GM18951 (cell line): Measurements from ENCODE around the gene CSH1.
"Not testable (repeated sequence)": the region's sequence is repeated elsewhere in the genome, so short reads cannot be mapped to it uniquely, and the experiment has no call there.

ENCODE experiments used
- POLR2A ChIP-seq: IDR thresholded peaks from 4 replicates; pipeline ENCODE4 v1.6.1; 2011; ENCODE audit warnings: mild to moderate bottlenecking; ENCODE audit not compliant: insufficient read length, insufficient read depth; ENCODE audit errors: extremely low read depth
- in situ Hi-C: fragments of 300-500 bp; cut with MboI; formaldehyde crosslinking; loops from one replicate; pipeline ENCODE4 v1.12.0; 2022; ENCODE audit warnings: low sequenced_read_pairs, mixed read lengths, inconsistent platforms; ENCODE audit not compliant: unreplicated experiment

Gene CSH1

DNA sequence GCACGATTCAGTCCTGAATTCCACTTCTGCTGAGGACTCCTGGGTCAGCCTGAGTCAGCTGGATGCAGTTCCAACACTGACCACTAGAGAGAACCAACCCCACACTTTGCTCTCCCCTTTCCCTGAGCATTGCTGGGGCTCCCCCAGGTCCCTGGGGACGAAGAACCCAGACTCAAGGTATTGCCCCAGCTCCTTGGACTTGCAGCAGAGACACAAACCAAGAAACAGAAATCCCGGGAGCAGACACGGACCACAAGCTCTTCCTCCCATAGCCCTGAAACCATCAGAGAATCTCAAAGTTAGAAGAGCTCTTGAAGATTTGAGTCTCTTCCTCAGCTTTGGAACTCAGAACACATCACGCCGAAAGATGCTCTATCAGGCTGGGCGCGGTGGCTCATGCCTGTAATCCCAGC is 22.9 kb upstream of the CSH1 start:
- TF ChIP-seq POLR2A, result no peak
- in situ Hi-C loops, result loop anchor here (10.0 to 25.0 kb wide), 3 partner anchors 105 to 368 kb away; partner anchors contain the start of gene ICAM2

DNA sequence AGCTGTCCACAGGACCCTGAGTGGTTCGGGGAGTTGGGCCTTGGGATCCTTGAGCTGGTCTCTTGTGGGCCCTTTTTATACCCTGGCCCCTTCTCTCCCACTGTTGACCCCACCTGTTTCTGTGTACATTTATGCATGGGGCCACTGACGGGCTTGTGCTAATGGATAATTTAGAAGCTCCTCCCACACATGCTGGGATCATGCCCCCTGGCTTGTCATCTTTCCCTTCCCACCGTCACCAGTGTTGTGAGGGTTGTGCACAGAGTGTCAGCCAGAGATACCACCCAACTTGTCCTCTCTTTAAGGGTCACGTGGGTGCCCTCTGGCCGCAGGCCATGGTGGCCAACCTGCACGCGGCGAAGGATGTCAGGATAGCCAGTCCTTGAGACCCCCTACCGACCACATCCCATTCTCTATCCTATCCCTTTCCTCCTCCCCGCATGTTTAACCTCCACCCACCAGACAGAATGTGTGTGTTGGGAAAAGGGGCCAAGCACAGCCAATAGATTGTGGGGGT is 22.5 kb upstream of the CSH1 start, which contains the start of gene GH1:
Gene GH1, minus strand, starts transcription at position 51 of the 517 bp plus-strand sequence. CDS start 63 bp downstream, outside the sequence.
- in situ Hi-C loops, result loop anchor here (10.0 to 25.0 kb wide), 3 partner anchors 106 to 368 kb away; partner anchors contain the start of gene ICAM2

DNA sequence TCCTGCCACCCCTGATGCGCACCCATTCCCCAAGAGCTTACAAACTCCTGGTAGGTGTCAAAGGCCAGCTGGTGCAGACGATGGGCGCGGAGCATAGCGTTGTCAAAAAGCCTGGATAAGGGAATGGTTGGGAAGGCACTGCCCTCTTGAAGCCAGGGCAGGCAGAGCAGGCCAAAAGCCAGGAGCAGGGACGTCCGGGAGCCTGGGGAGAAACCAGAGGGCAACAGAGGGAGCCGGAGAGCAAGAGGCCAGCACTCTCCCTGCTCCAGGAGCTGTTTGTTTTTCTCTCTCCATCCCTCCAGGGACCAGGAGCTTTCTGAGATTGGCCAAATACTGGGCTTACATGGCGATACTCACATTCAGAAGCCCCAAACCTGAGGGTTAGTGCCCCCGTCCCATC is 21.9 kb upstream of the CSH1 start:
- no peak for TF ChIP-seq POLR2A
- in situ Hi-C loops, result loop anchor here (10.0 to 25.0 kb wide), 3 partner anchors 106 to 369 kb away; partner anchors contain the start of gene ICAM2

DNA sequence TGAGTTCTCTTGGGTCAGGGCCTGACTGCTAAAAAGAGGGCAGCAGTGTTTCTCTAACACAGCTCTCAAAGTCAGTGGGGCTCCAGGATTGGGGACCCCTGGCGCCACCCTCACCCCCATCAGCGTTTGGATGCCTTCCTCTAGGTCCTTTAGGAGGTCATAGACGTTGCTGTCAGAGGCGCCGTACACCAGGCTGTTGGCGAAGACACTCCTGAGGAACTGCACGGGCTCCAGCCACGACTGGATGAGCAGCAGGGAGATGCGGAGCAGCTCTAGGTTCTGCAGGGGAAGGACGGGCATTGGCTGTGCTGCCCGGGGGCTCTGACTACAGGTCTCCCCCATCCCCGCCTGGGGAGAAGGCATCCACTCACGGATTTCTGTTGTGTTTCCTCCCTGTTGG is 21.3 kb upstream of the CSH1 start:
- no peak for TF ChIP-seq POLR2A
- in situ Hi-C loops, result loop anchor here (10.0 to 25.0 kb wide), 3 partner anchors 107 to 370 kb away; partner anchors contain the start of gene ICAM2

DNA sequence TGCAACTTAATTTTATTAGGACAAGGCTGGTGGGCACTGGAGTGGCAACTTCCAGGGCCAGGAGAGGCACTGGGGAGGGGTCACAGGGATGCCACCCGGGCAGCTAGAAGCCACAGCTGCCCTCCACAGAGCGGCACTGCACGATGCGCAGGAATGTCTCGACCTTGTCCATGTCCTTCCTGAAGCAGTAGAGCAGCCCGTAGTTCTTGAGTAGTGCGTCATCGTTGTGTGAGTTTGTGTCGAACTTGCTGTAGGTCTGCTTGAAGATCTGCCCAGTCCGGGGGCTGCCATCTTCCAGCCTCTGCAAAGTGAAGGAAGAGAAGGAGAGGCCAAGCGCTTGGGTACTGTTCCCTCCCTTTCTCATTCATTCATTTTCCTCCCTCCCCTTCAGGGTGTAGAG is 20.8 kb upstream of the CSH1 start:
- in situ Hi-C loops, result loop anchor here (10.0 to 25.0 kb wide), 3 partner anchors 108 to 370 kb away; partner anchors contain the start of gene ICAM2

DNA sequence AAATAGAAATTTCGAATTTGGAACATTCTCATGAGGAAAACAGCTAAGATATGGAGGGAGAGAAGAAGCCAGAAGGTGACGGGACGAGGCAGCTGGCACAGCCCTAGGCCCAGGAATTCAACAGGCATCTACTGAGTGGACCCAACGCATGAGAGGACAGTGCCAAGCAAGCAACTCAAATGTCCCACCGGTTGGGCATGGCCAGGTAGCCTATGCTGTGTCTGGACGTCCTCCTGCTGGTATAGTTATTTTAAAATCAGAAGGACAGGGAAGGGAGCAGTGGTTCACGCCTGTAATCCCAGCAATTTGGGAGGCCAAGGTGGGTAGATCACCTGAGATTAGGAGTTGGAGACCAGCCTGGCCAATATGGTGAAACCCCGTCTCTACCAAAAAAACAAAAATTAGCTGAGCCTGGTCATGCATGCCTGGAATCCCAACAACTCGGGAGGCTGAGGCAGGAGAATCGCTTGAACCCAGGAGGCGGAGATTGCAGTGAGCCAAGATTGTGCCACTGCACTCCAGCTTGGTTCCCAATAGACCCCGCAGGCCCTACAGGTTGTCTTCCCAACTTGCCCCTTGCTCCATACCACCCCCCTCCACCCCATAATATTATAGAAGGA is 20.3 kb upstream of the CSH1 start:
- in situ Hi-C loops, result loop anchor here (10.0 to 25.0 kb wide), 3 partner anchors 108 to 371 kb away; partner anchors contain the start of gene ICAM2

DNA sequence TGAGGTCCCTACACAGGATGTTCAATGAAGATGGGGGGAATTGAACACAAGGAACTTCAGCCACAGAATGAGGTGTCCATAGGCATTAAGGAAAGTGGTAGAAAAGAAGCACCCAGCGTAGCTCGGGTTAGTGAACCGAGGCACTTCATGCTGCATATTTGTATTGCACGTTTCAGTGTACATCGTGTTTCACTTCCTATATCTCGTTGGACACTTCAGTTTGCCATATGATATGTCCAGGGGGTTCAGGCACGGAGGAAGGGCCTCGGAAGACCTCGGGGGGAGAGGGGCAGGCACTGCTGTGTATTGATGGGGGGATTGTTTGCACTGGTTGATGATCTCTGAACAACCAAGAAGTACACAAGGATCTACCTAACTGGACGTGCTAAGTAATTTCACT is 19.4 kb upstream of the CSH1 start:
- in situ Hi-C loops, result loop anchor here (10.0 to 25.0 kb wide), 3 partner anchors 109 to 372 kb away; partner anchors contain the start of gene ICAM2

More for the DNA sequence above, 20.3 kb upstream of the CSH1 start:
- TF ChIP-seq POLR2A, result no peak

DNA sequence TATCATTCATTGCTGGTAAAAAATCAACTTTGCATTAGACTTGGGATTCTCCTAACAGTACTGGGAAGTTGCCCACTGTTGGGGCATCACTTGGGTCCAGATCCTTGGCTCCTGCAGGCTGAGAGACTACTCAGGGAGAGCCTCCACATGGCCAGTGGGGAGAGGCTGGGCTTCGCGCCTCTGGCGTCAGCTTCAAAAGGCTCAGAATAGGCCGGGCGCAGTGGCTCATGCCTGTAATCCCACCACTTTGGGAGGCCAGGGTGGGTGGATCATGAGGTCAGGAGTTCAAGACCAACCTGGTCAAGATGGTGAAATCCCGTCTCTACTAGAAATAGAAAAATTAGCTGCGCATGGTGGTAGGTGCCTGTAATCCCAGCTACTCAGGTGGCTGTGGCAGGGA is 18.1 kb upstream of the CSH1 start:
- TF ChIP-seq POLR2A, result no peak
- in situ Hi-C loops, result loop anchor here (10.0 to 25.0 kb wide), 3 partner anchors 110 to 373 kb away; partner anchors contain the start of gene ICAM2

DNA sequence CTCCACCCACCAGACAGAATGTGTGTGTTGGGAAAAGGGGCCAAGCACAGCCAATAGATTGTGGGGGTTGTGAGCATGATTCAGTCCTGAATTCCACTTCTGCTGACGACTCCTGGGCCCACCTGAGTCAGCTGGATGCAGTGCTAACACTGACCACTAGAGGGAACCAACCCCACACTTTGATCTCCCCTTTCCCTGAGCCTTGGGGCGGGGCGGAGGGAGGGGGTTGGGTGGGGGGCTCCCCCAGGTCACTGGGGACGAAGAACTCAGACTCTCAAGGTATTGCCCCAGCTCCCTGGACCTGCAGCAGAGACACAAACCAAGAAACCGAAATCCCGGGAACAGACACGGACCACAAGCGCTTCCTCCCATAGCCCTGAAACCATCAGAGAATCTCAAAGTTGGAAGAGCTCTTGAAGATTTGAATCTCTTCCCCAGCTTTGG is 15.3 kb upstream of the CSH1 start:
- TF ChIP-seq POLR2A, result no peak
- in situ Hi-C loops, result loop anchor here (10.0 to 25.0 kb wide), 3 partner anchors 113 to 376 kb away; partner anchors contain the start of gene ICAM2

DNA sequence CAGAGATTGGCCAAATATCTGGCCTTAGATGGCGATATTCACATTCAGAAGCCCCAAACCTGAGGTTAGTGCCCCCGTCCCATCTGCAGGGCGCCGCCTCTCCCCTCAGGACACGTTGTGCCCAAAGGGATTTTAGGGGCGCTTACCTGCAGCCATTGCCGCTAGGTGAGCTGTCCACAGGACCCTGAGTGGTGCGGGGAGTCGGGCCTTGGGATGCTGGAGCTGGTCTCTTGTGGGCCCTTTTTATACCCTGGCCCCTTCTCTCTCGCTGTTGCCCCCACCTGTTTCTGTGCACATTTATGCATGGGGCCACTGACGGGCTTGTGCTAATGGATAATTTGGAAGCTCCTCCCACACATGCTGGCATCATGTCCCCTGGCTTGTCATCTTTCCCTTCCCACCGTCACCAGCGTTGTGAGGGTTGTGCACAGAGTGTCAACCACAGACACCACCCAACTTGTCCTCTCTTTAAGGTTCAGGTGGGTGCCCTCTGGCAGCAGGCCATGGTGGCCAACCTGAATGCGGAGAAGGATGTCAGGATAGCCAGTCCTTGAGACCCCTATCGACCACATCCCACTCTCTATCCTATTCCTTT is 14.8 kb upstream of the CSH1 start, which contains the start of gene CSHL1:
Gene CSHL1, minus strand, starts transcription at position 218 of the 595 bp plus-strand sequence. Its CDS starts 62 bp downstream, at position 156.
- in situ Hi-C loops, result loop anchor here (10.0 to 25.0 kb wide), 3 partner anchors 114 to 376 kb away; partner anchors contain the start of gene ICAM2
- no peak for TF ChIP-seq POLR2A

DNA sequence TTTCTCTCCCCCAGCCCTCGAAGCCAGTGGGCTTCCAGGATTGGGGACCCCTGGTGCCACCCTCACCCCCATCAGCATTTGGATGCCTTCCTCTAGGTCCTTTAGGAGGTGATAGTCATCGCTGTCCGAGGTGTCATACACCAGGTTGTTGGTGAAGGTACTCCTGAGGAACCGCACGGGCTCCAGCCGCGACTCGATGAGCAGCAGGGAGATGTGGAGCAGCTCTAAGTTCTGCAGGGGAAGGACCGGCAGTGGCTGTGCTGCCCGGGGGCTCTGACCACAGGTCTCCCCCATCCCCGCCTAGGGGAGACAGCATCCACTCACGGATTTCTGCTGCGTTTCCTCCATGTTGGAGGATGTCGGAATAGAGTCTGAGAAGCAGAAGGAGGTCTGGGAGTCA is 13.7 kb upstream of the CSH1 start:
- in situ Hi-C loops, result loop anchor here (10.0 to 25.0 kb wide), 3 partner anchors 115 to 377 kb away; partner anchors contain the start of gene ICAM2
- no peak for TF ChIP-seq POLR2A

DNA sequence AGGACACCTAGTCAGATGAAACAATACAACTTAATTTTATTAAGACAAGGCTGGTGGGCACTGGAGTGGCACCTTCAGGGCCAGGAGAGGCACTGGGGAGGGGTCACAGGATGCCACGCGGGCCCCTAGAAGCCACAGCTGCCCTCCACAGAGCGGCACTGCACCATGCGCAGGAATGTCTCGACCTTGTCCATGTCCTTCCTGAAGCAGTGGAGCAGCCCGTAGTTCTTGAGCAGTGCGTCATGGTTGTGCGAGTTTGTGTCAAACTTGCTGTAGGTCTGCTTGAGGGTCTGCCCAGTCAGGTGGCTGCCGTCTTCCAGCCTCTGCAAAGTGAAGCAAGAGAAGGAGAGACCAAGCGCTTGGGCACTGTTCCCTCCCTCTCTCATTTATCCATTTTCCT is 13.2 kb upstream of the CSH1 start:
- in situ Hi-C loops, result loop anchor here (25.0 kb wide), 1 partner anchor 378 kb away; no protein-coding TSS in a partner anchor

DNA sequence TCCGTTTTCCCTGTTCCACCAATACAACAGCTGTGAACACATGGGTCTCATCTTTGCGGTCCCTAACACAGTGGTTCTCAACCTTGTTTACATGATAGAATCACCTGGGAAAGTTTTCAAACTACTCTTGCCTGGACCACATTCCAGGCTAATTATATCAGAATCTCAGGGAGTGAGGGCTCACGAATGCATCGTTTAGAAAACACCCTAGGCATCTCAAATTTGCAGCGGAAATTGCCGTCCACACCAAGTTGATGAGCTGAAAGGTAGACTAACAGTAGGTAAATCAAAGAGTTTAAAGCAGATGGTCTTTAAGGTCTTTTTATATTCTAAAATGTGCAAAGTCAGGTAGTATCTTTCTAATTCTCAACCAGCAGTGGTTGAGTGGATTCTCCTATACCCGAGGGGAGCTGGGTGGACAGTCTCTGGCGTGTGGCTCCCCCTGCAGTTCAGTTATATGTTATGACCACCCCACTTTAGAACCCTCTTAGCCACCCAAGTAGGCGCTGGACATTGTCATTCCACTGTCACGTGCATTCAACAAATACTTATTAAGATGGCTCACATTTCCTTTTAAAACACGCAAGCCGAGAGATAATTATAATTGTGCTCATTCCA is 10.9 kb upstream of the CSH1 start:
- in situ Hi-C loops, result loop anchor here (25.0 kb wide), 1 partner anchor 380 kb away; no protein-coding TSS in a partner anchor

DNA sequence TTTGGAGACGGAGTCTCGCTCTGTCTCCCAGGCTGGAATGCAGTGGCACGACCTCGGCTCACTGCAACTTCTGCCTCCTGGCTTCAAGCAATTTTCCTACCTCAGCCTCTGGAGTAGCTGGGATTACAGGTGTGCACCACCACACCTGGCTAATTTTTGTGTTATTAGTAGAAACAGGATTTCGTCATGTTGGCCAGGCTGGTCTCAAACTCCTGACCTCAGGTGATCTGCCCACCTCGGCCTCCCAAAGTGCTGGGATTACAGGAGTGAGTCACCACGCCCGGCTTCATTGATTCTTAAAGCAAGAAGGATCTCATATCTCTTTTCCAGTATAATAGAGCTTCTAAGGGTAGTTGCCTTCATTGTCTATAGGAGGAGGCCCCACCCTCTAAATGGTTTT is 8.4 kb upstream of the CSH1 start:
- in situ Hi-C loops, result loop anchor here (25.0 kb wide), 1 partner anchor 383 kb away; no protein-coding TSS in a partner anchor

DNA sequence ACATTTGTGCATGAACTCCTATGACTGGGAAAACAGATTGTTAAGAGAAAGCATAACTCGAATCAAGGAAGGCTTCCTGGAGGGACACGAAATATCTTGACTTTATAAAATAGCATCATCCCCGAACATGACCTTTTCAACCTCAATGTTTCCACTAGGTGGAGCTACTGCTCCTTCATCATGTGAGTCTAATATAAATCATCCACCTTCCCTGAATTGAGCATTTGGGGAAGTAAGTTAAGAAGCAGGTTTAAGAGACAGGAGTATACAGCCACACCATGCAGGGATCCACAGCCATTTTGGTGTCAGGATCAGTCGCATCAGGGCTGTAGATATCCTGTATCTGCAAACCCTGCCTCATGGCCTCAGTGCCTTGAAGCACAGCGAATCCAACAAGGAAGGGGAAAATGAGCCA is 7.4 kb upstream of the CSH1 start:
- in situ Hi-C loops, result loop anchor here (25.0 kb wide), 1 partner anchor 384 kb away; no protein-coding TSS in a partner anchor

DNA sequence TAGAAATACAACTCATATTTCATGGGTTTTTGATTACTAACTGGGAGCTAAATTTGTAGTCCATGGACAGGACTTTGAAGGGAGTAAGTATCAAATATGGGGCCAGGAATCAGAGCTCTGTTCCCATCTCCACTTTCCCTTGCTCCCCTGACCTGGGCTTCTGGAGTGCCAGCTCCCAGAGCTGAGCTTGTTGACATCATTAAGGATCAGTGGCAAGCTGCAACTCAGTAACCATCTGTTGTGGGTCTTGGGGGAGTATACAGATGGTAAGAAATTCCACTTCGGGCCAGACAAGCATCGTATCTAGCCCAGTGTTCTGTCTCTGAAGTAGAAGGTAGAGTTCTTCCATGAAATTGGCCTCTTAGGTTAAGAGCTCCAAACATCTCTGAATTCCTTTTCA is 5.6 kb upstream of the CSH1 start:
- in situ Hi-C loops, result loop anchor here (25.0 kb wide), 1 partner anchor 385 kb away; no protein-coding TSS in a partner anchor

DNA sequence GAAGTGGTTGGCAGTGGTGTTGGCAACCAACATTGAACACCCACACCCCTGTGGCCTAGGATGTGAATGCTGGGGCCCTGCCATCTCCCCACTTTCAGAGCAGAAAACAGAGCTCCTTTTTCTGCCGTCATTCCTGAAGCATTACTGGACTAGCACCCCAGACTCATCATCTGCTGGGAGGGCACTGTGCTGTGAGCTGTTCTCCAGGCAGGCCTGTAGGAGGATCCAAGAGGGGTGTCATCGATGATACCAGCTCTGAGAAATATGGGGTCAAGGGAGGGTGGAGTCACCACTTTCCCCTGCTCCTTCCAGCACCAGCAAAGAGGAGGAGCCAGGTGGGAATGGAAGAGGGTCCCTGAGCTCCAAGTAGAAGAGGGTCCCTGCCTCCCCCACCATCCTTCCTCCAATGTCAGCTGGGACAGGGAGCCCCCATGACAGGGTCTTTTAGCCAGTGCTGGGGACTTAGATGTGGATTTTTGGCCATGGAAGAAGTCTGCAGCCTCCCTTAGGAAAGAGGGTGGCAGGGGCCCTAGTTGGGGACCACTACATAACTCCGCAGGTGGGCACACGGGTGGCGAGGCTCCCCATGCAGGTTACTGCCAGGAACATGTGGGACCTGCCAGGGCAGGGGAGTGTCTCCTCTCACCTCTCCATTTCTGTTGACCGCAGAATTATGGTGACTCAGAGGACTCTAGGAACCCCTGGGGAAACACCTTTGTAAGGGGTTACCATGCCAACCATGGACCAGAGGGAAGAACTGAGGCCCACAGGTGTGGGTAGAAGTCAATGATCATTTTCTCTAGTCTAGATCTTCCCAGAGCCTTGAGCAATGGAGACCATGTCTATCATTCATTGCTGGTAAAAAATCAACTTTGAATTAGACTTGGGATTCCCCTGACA is 2.8 kb upstream of the CSH1 start:
- in situ Hi-C loops, result not testable (repeated sequence)
